Prostate gland (tissue), 2 donors: ENCODE results near the gene ZNF101.

Source experiments
- CTCF ChIP-seq, 4 experiments: fragments of 200-600 bp in 2 of 4; fragments of 450-650 bp in 2 of 4; sonication (generic) in 2 of 4; IDR thresholded peaks; 1 replicate in 3 of 4; 2 replicates in 1 of 4; pipeline ENCODE4 v1.5.1; 2016 to 2019; ENCODE audit warnings: antibody characterized with exemption in 4 of 4, mild to moderate bottlenecking in 2 of 4, moderate library complexity in 2 of 4
- POLR2A ChIP-seq: fragments of 450-650 bp; IDR thresholded peaks from one replicate; pipeline ENCODE4 v1.6.1; 2016; ENCODE audit warnings: antibody characterized with exemption, mild to moderate bottlenecking
- POLR2AphosphoS5 ChIP-seq: sonication (generic); formaldehyde crosslinking; IDR thresholded peaks from one replicate; pipeline ENCODE4 v1.6.1; 2017; ENCODE audit warnings: antibody characterized with exemption

- TF ChIP-seq CTCF (IDR thresholded peaks at IDR 0.05) (no peak), POLR2A (no peak), POLR2AphosphoS5 (no peak)
Observed at GRCh38 chr19:19696386-19696785, 27.7 kb downstream of the ZNF101 start.
